SU-DHL-6 (cell line): Measurements from ENCODE around the gene SYNM.

Experiments used
- H2AFZ ChIP-seq: fragments of 200-600 bp; sonication (generic); 2 replicates; pipeline ENCODE4 v1.6.1; 2014; ENCODE audit warnings: low read depth, mild to moderate bottlenecking, moderate library complexity, mixed read lengths, antibody characterized with exemption, low read length; ENCODE audit not compliant: severe bottlenecking
- H3F3A ChIP-seq: fragments of 200-600 bp; shearing (Covaris generic); 2 replicates; pipeline ENCODE4 v1.6.0; 2016; ENCODE audit warnings: antibody characterized with exemption, mild to moderate bottlenecking; ENCODE audit not compliant: insufficient read depth
- H3K27ac ChIP-seq: fragments of 200-600 bp; sonication (generic); 2 replicates; pipeline ENCODE4 v1.5.1; 2016; ENCODE audit warnings: low read depth, mild to moderate bottlenecking, low read length, moderate library complexity, mixed read lengths
- H3K27me3 ChIP-seq: fragments of 200-600 bp; sonication (generic), shearing (Covaris generic); 2 replicates; pipeline ENCODE4 v1.6.0; 2014; ENCODE audit warnings: mild to moderate bottlenecking, low read length
- H3K36me3 ChIP-seq: fragments of 200-600 bp; sonication (generic); 2 replicates; pipeline ENCODE4 v1.6.1; 2014; ENCODE audit warnings: mild to moderate bottlenecking, low read length, mixed read lengths
- H3K4me2 ChIP-seq: fragments of 300-600, 200-600 bp; shearing (Covaris generic), sonication (generic); 2 replicates; pipeline ENCODE4 v1.6.0; 2014; ENCODE audit warnings: low read length, low read depth, mild to moderate bottlenecking; ENCODE audit not compliant: poor library complexity, severe bottlenecking
- H3K4me3 ChIP-seq: fragments of 200-600 bp; sonication (generic); 2 replicates; pipeline ENCODE4 v1.5.1; 2014; ENCODE audit warnings: antibody characterized with exemption, low read length, mild to moderate bottlenecking, mixed read lengths; ENCODE audit not compliant: insufficient read depth, poor library complexity, severe bottlenecking
- H3K79me2 ChIP-seq: fragments of 200-600 bp; sonication (generic); 2 replicates; pipeline ENCODE4 v1.6.1; 2014; ENCODE audit warnings: mild to moderate bottlenecking, low read length, moderate library complexity; ENCODE audit not compliant: insufficient read depth
- H3K9ac ChIP-seq: fragments of 200-600 bp; sonication (generic); 2 replicates; pipeline ENCODE4 v1.7.0; 2014; ENCODE audit warnings: mild to moderate bottlenecking, low read length
- H3K9me2 ChIP-seq: fragments of 200-600 bp; sonication (generic); replicated peaks from 2 replicates; pipeline ENCODE4 v1.6.1; 2014; ENCODE audit warnings: low read length; ENCODE audit not compliant: insufficient read depth
- H3K9me3 ChIP-seq: fragments of 200-600 bp; sonication (generic); 2 replicates; pipeline ENCODE4 v1.6.1; 2014; ENCODE audit warnings: low read length, mixed read lengths; ENCODE audit not compliant: insufficient read depth
- H4K20me1 ChIP-seq: fragments of 200-600 bp; sonication (generic); 2 replicates; pipeline ENCODE4 v1.6.1; 2014; ENCODE audit warnings: low read depth, mild to moderate bottlenecking, antibody characterized with exemption, low read length, moderate library complexity, mixed read lengths
- CTCF ChIP-seq: fragments of 200-600 bp; sonication (generic); IDR thresholded peaks from one replicate; pipeline ENCODE4 v1.5.1; 2017; ENCODE audit warnings: antibody characterized with exemption, mild to moderate bottlenecking, low read length, moderate library complexity; ENCODE audit not compliant: insufficient read depth, poor library complexity, severe bottlenecking
- EZH2phosphoT487 ChIP-seq: fragments of 200-600 bp; sonication (generic), shearing (Covaris generic); conservative IDR thresholded peaks from 2 replicates; pipeline ENCODE4 v1.6.1; 2018; ENCODE audit warnings: mild to moderate bottlenecking, antibody characterized with exemption, low read length, moderate library complexity, mixed read lengths

Gene SYNM

DNA sequence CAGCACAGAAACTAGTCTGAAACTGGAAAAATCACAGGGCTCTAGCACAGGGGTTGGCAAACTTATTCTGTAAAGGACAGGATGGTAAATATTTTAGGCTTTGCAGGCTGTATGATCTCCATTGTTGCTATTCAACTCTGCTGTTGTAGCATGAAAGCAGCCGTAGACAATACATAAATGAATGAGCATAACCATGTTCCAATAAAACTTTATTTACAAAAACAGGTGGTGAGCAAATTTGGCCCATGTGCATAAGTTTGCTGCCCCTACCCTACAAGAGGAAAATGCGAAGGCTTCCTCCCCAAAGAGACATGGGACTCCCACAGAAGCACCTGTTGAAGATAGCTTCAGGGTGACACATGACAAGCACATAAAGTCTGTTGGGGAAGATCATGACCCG is 59.2 kb downstream of the SYNM start:
- no peak overlapping the region for H2AFZ ChIP-seq
- H3K4me3 ChIP-seq: no peak overlapping the region
- H4K20me1 ChIP-seq: no peaks in the 10 kb centered on the region
- no peak for TF ChIP-seq EZH2phosphoT487
- no peak overlapping the region for H3K9ac ChIP-seq
- no peaks in the 10 kb centered on the region for H3K79me2 ChIP-seq
- no peaks in the 10 kb centered on the region for H3F3A ChIP-seq
- H3K36me3 ChIP-seq: no peaks in the 10 kb centered on the region
- H3K27me3 ChIP-seq: no peaks in the 10 kb centered on the region
- H3K27ac ChIP-seq: no peak overlapping the region
- H3K9me2 ChIP-seq: no peaks in the 10 kb centered on the region
- H3K9me3 ChIP-seq: no peaks in the 10 kb centered on the region
- H3K4me2 ChIP-seq: no peak overlapping the region

- no peaks in the 10 kb centered on the region for H3K27me3 ChIP-seq
Measured at GRCh38 chr15:99165020-99165790, 60.3 kb downstream of the SYNM start.

DNA sequence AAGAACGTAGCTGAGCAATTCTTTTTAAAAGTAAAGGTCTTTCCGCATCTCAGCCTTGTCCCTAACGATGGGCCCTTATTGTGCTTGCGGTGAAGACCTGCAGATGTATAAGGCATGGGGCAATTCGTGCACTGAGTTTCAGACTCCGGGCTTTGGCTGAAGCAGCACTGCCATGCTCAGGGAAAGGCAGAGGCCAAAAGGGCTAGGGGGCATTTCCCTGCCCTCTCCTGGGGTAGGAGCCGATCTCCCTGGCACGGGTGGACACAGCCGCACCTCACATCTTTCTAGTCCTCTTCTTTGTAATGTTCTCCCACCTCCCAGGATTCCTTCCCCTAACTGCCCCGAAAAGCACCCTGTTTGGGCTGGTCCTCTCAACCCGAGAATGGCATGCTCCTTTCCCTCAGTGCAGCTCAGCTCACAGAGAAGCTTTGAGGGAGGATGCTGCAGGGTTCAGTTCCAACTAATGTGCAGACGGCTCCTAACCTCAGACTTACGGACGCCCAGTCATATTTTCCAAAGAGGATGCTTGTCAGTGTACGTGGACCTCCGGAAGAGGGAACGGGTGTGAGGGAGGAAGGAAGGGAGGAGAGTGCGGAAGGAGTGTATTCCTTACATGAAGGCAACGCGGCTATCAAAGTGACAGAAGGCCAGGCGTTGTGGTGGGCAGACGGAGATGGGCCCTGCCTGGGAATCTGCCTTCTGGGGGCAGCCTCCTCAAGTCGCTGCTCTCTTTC is 61.2 kb downstream of the SYNM start:
- Histone ChIP-seq H3K27ac (no peak overlapping the region), H3K9ac (no peak overlapping the region), H3F3A (no peaks in the 10 kb centered on the region), H3K4me2 (no peak overlapping the region), H3K4me3 (no peak overlapping the region), H3K27me3 (no peaks in the 10 kb centered on the region), H3K9me3 (no peaks in the 10 kb centered on the region), H4K20me1 (no peaks in the 10 kb centered on the region), H2AFZ (no peak overlapping the region), H3K9me2 (no peaks in the 10 kb centered on the region), H3K79me2 (no peaks in the 10 kb centered on the region), H3K36me3 (no peaks in the 10 kb centered on the region)
- TF ChIP-seq CTCF (no peak), EZH2phosphoT487 (no peak)

More at GRCh38 chr15:99165020-99165790, 60.3 kb downstream of the SYNM start:
- Histone ChIP-seq H3F3A (no peaks in the 10 kb centered on the region), H3K9ac (no peak overlapping the region), H3K79me2 (no peaks in the 10 kb centered on the region), H3K27ac (no peak overlapping the region), H3K4me2 (no peak overlapping the region), H2AFZ (no peak overlapping the region), H3K9me3 (no peaks in the 10 kb centered on the region), H4K20me1 (no peaks in the 10 kb centered on the region), H3K4me3 (no peak overlapping the region), H3K9me2 (no peaks in the 10 kb centered on the region), H3K36me3 (no peaks in the 10 kb centered on the region)
- no peak for TF ChIP-seq CTCF
- TF ChIP-seq EZH2phosphoT487: no peak

DNA sequence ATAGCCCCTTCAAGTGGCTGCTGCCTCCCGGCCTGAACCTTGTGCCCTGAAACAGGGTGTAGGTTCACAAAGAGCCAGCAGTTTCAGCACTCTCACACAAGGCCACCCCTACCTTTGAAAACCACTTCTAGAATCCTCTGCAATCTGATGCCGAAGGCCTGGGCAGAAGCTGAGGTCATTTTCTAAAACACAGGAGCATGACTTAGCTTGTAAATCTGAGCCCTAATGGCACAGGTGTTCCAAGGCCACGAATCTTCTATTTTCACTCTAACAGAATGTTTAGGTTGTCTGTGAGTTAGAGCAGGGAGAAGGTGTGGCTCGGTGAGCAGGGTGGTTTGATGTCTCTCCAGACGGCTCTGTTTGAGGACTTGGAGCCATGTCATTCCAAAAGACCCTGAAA is 62.3 kb downstream of the SYNM start:
- no peak overlapping the region for H2AFZ ChIP-seq
- H3K27ac ChIP-seq: no peak overlapping the region
- H3K9me2 ChIP-seq: no peaks in the 10 kb centered on the region
- no peaks in the 10 kb centered on the region for H3K27me3 ChIP-seq
- no peak overlapping the region for H3K9ac ChIP-seq
- no peak overlapping the region for H3K4me3 ChIP-seq
- no peaks in the 10 kb centered on the region for H4K20me1 ChIP-seq
- no peaks in the 10 kb centered on the region for H3K79me2 ChIP-seq
- no peak overlapping the region for H3K4me2 ChIP-seq
- H3K36me3 ChIP-seq: no peaks in the 10 kb centered on the region
- no peaks in the 10 kb centered on the region for H3K9me3 ChIP-seq
- TF ChIP-seq CTCF (no peak), EZH2phosphoT487 (no peak)
- no peaks in the 10 kb centered on the region for H3F3A ChIP-seq
